Stimulated activated CD4-positive, alpha-beta T cell treated with anti-CD3 and anti-CD28 coated beads, Interleukin-4, amount 100 ng/mL, for 1 hour (primary cell): Measurements from ENCODE around the gene RBM20.
"Not testable (repeated sequence)": the region's sequence is repeated elsewhere in the genome, so short reads cannot be mapped to it uniquely, and the experiment has no call there.

Source experiments
- DNase-seq: peaks from one replicate; pipeline ENCODE4 v3.0.0-alpha.2; 2020

RBM20 gene

DNA sequence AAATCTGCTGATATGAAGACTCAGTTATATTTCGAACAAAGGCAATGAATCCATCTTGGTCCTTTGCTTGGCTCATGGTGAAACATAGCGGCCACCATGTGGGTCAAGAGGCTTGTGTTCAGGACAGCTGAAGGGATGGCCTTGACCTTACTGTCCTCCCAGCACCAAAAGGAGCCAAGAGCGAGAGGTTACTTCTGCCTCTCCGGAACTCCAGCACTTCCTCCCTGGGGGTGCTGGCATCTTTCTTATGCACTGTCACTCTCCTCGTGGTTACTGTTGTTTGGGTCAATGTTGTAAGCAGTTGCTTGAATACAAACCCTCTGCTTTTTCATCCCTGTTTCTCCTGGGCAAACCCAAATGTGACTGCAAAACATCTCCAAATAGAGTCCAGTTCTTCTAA, 100.6 kb downstream of the RBM20 start:
- no peak for DNase-seq

GRCh38 chr10:110746254-110746826, 102.2 kb downstream of the RBM20 start:
- peak; percentile 35 for DNase-seq

GRCh38 chr10:110746969-110747608, 103.0 kb downstream of the RBM20 start:
- no peak for DNase-seq

GRCh38 chr10:110747609-110748464, 103.7 kb downstream of the RBM20 start:
- DNase-seq: no peak

- no peak for DNase-seq
Measured at GRCh38 chr10:110748970-110749369, 104.8 kb downstream of the RBM20 start.

GRCh38 chr10:110750931-110751330, 106.8 kb downstream of the RBM20 start:
- DNase-seq: no peak

DNA sequence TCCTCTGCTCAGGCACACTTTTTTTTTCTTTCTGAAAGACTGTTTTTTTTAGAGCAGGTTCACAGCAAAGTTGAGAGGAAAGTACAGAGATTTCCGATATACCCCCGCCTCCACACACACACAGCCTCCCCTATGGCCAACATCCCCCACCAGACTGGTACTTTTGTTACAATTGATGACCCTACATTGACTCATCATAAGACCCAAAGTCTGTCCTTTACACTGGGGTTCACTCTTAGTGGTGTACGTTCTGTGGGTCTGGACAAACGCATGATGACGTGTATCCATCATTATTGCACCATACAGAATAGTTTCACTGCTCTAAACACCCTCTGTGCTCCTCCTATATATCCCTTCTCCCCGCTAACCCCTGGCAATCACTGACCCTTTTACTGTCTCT, 107.7 kb downstream of the RBM20 start:
- no peak for DNase-seq

DNA sequence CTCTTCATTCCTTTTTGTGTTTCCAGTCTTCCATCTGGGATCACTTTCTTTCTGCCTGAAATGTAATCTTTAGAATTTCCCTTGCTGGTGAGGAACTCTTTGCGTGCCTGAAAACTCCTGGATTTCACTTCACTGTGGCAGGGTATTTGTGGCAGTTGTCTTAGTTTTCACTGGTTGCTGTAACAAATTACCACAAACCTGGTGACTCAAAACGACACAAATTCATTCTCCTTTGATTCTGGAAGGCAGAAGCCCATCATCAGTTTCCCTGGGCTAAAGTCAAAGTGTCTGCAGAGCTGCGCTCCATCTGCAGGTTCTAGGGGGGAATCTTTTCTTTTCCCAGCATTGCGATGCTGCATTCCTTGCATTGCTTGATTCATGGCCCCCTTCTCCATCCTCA, 109.3 kb downstream of the RBM20 start:
- no peak for DNase-seq

DNA sequence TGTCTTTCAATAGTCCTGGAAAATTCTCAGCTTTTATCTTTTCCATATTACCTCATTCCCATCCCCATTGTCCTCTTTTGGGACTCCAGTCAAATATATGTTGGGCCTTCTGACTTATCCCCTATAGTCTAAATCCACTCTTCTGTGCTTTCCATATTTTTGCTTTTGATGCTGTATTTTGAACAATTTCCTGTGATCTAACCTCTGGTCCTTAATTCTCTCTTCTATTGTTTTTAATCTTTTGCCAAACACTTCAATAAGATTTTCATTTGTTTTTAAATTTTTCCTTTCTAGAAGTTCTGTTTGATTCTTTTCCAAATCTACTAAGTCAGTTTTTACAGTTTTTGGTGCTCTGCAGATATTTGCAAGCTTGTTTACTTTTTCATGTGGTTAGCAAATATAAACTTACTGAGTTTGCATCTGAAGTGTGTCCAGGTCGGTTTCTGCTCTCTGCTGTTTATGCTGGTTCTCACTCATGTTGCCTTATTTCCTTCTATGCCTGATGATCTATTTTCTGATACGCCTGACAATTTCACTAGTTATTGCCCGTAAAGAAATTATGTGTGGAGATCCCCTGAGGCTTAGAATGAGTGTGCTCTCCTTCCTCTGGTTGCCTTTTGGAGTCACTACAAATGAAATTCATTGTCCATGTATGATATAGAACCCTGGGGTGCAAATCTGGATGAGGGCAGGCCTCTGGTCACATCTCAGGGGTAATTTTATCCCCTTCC, 110.4 kb downstream of the RBM20 start:
- DNase-seq: no peak

GRCh38 chr10:110755781-110756180, 111.6 kb downstream of the RBM20 start:
- no peak for DNase-seq

DNA sequence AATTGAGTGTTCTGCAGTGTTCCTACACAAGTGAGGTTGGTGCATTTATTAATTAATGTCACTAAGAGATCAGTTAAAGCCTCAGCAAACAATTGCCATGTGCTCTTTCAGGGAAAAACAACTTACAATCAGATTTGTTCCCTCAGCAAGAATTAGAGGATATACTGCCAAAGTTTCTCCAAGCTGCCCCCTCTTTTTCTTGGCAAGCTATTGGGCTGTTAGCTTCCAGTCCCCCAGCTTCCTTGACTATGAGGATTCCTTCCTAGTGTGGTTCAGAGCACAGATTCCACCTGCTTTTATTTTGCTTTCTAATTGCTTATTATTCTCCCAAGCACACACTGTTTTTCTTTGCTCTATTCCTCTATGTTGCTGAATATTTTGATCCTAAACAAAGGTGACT, 112.7 kb downstream of the RBM20 start:
- DNase-seq: no peak

DNA sequence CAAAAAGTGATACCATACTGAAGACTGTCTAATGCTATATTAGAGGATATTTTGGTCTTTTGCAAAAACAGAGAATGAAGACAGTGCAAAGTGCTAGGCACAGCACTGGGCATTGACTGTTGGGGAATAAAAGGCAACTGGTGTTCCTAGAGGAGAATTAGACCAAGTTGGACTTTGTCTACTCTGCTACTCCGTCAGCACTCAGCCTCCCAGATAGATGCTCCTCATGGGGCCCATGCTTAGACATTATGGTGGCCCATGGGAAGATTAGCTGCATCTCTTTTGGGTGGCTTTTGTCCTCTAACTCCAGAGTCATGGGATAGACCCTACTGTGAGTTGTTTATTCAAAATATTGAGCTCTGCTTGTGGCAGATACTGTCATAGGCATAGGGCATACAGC, 113.5 kb downstream of the RBM20 start:
- DNase-seq: no peak

GRCh38 chr10:110758128-110758765, 114.1 kb downstream of the RBM20 start:
- DNase-seq: no peak

DNA sequence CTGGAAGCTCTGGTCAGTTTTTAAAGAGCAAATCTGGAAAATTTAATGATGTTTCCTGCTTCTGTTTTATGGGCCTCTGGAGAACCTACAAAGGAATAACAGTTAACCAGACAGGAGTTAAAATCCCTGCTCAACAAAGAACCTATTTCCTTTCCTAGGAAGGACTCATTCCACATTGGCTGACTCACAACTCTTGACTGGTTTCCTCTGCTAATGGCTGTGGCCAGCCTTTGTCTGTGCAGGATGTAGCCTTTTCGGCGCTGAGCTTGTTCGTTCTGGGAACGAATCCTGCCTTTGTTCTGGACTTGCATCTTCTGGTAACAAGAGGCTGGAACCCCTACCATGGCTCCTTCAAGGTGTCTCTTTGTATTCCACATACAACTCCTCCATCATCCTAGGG, 114.8 kb downstream of the RBM20 start:
- DNase-seq: no peak

- no peak for DNase-seq
Measured at GRCh38 chr10:110759523-110759922, 115.4 kb downstream of the RBM20 start.

DNA sequence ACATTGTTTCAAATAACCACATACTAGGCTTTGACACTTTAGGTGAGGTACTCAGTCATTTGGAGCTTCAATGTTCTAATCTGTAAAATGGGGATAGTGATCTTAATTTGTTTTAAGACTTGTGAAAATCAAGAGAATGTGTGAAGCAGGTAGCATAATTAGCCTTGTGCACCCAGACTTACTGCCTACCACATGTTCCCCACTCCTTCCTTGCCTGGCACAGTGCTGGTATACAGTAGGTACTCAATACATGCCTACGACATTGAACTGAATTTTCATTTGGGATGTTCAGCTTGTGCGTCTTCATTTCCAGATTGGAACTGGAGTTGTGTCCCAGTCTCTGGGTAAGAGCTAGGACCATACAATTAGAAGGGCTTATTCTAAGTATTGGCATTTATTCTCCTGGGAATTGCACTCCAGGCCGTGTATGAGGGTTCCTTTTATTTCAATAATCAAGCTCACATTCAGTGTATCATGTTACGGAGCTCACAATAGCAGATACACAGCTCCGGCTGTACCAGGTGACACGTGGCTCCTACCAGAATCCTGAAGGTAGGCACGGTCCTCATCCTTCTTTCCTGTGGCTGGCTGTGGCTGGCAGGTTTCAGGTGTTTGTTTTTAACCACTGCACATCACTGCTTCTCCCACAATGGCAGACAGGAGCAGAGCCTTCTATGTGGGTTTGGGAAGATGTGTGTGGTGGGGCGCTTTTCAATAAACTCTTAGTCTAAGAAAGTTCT, 118.1 kb downstream of the RBM20 start:
- no peak for DNase-seq

- DNase-seq: no peak
Measured at GRCh38 chr10:110762849-110763211, 118.7 kb downstream of the RBM20 start.

DNA sequence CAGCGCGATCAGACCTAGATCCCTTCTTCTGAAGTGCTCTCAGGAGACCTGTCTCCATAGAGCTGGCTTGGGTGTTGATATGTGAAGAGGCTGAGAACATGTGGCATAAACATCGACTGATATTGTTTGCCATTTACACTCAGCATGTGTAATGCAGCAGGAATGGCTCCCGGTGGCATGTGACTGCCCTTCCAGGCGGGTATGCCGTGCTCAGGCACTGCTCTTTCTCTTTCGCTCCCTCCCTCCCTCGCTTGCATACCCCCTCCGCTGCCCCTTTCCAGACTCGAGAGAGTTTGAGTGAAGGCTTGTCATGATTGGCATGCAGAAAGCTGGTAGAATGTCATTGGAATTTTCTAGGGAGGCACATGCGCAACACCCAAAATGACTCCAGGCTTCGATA, 120.2 kb downstream of the RBM20 start:
- no peak for DNase-seq

DNA sequence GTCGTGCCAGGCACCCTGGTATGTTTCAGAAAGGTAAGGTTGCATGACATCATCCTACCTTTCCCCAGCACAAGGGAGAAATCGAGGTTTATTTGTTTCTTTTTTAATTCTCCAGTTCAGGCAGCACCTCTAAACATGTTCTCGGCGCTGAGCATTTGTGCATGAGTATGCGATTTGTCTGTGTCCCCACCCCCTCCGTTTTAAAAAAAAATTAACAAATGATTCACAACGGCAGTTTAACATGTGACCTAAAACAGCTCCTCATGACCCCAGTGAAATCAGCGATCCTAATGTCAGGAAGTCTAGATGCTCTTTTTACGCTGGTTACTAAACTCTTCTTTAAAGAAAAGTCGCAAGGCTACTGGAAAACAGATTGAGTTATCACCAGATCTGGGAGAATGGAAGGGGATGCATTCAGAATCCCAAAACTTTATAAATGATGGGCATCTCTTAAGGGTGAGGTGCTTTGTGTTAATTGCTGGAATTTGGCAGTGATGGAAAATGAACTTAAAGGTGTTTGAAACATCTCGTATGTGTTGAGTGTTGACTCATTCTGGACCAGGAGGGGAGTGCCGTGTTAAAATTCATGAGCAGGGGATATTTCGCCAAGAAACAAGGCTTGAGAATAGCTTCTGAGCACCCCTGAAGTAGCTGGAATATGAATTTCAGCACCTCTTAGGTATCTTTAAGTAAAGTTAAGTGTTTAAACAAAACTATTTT, 120.8 kb downstream of the RBM20 start:
- no peak for DNase-seq

DNA sequence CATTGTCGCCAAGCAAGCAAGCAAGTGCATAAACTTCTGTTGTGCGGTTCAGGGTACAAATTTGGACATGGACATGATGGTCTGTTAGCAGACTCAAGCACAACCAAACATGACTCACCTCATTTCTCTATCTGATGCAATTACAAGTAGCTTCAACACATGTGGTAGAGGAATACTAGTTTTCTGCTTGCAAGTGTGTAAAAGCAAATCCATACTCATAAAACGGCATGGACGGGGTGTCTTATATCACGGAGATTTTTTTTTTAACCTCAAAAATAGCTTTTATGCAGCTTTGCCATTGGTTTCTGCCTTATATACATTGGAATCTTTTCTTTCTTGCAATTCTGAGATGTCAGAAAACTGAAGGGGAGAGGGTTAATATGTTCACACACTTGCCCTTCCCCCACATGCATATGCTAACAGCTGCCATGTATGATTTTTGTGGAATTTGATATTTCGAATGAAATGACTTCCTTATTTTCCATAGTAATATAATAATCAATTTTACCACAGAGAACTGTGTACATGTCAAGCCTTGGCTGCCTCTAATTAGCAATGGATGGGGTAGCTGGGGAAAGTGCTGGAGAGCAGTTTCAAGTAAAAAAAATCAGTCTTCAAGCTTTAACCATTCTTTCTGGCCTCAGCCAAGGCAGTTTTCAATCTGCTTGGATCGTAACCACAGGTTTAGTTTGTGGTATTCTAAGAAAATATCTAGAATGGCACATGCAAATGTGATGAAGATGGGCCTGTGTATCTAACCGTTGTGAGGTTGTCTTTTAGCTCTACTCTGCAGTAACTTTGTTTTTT, 121.6 kb downstream of the RBM20 start:
- no peak for DNase-seq

DNA sequence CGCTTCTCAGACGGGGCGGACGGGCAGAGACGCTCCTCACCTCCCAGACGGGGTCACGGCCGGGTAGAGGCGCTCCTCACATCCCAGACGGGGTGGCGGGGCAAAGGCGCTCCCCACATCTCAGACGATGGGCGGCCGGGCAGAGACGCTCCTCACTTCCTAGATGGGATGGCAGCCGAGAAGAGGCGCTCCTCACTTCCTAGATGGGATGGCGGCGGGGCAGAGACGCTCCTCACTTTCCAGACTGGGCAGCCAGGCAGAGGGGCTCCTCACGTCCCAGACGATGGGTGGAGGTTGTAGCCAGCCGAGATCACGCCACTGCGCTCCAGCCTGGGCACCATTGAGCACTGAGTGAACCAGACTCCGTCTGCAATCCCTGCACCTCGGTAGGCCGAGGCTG, 123.5 kb downstream of the RBM20 start:
- not testable (repeated sequence) for DNase-seq
